HG02763 (cell line): ENCODE data around the gene B3GNT3.
A peak's percentile ranks its signal among the peaks of the same experiment; 100 is the strongest.

Experiments
- ATAC-seq: cut with Tn5 transposase; IDR thresholded peaks from one replicate; pipeline ENCODE4 v1.9.1; 2021; ENCODE audit warnings: mild to moderate bottlenecking, moderate library complexity; ENCODE audit not compliant: unreplicated experiment

B3GNT3 gene

DNA sequence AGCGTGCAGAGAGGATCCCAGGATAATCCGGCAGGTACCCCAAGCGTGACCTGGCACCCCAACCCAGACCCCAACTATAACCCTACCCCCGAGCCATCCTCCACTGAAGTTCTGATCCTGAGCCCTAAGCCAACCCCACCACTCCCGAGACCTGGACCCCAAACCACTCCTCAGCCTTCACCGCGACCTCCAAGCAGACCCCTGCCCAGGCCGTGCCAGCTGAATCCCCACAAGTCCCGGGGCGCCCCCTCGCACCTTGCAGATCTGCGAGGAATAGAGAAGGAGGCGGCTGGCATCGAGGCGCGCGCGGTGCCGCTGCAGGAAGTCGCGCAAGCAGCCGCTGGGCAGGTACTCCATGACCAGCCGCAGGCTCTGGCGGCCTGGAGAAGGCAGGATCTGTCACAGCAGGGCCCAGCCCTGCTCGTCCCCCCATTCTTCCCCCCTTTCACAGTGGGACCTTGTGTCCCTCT lies 36.5 kb downstream of the B3GNT3 start:
- no peak for ATAC-seq

DNA sequence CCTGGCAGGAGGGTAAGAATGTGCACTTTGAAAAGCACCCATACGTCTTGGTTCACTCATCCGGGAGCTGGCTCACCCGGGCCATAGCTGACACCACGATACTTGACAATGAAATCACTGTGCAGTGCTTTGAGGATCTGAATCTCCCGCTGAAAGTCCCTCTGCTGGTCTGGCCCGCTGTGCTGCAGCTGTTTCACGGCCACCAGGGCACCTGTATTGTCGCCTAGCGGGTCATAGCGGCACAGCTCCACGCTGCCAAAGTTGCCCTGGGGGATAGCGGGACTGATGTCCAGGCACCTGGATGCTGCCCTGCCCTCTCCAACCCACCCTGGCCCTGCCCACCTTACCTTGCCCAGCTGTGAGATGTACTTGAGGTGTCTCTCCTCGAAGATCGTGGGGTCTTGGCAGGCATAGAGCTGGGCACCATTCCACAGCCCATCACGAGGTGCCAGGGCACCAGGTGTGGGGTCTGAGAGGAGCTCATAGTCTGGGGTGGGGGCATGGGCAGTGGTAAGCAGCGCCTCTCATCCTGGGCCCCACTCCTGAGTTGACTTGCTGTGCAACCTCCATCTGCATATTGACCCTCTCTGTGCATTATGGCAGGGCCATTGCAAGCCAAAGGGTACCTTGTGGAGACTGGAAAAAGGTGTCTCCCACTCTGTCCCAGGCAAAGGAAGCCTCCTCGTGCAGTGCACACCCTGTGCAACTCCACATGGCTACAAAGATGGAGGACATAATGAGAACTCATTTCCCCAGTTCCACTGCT lies 37.7 kb downstream of the B3GNT3 start:
- ATAC-seq, result no peak

GRCh38 chr19:17834350-17835181 lies 39.6 kb downstream of the B3GNT3 start:
- ATAC-seq, result no peak

DNA sequence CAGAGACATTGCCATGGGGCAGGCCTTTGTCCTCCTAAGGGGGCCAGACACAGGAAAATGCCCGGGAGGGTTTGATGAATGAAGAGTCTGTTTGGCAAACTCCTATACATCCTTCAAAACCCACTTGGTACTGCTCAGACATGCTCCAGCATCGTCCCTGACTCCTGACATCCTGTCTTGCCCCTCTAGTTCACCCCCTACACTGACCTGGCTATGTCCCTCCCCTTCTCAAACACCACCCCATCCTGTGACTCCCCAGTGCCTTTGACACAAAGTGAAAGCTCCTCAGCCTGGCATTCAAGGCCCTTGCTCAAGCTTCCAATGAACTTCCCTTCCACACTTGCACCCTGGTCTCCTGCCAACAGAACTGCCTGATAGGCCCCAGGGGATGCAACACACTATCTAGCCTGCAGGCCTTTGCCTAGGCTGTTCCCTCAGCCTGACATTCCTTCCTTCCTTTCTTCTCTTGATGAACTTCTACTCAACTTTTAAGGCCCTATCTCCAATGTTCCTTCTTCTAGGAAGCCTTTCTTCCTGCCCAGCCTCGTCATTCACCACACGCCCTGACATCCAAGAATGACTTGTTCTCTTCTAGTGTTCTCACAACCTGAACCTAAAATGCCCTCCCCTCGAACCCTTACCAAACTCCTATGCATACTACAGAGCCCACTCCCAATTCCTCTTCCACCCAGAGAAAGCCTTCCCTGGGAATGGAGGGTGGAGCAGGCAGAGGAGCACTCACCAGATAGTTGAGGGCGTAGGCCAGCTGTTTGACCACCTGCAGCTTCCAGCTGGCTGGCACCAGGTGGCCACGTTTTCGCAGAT lies 40.5 kb downstream of the B3GNT3 start:
- ATAC-seq, result no peak

GRCh38 chr19:17836530-17836929 lies 41.6 kb downstream of the B3GNT3 start:
- ATAC-seq, result no peak

DNA sequence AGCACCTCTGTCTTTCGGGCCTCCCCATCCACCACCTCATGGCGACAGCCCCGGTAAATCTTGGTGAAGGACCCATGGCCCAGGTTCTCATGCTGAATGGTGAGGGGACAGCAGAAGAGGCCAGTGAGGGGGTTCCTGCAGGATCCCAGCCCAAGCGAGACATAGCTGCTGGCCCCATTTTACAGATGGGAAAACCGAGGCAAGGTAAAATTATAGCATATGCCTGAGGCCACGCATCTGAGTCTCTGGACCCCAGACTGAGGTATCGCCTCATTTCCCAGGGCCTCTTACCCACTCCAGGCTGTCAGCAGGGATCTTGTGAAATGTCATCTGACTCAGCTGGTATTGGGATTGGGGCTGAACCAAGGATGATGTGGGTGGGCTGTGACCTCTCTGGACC lies 43.0 kb downstream of the B3GNT3 start:
- no peak for ATAC-seq

DNA sequence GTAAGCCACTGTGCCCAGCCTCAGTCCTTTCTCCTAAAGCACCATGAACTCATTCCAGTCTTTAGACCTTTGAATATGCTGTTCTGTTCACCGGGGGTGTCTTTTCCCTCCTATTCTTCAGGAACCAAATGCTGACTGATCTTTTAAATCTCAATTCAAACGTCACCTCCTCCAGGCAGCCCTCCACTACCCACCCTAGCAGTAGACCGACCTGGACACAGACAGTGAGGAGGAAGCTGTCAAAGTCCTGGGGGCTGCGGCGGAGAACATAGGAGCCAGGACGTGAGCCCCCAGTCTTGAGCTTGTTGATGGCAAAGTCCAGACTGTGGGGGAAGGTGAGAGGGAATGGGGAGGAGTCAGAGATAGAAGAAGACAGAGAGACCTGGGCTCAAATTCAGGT lies 45.1 kb downstream of the B3GNT3 start:
- ATAC-seq, result no peak

DNA sequence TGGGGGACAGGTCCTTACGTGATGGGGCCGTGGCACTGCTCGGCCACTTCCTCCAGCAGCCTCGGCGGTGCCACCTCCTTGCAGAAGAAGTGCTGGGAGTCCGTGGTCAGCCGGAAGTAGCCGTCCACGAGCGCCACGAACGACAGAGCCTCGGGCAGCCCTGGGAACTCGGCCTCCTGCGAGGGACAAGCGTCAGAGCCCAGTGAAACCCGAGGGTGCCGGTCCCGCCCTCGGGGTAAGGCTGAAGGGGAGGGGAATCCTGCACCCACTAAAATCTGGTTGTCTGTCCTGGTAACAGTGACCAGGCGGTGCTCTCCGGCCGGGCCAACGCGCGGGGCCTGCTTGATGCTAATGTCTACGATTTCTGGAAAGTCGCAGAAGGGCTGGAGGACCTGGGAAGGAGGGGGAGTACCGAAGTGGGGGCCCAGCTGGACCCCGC lies 46.5 kb downstream of the B3GNT3 start:
- no peak for ATAC-seq

- no peak for ATAC-seq
Measured at GRCh38 chr19:17841810-17842662, 47.1 kb downstream of the B3GNT3 start.

GRCh38 chr19:17842663-17843291 lies 47.8 kb downstream of the B3GNT3 start:
- no peak for ATAC-seq

GRCh38 chr19:17843292-17843827 lies 48.4 kb downstream of the B3GNT3 start:
- ATAC-seq, result no peak

GRCh38 chr19:17843908-17844490 lies 49.1 kb downstream of the B3GNT3 start:
- no peak for ATAC-seq

DNA sequence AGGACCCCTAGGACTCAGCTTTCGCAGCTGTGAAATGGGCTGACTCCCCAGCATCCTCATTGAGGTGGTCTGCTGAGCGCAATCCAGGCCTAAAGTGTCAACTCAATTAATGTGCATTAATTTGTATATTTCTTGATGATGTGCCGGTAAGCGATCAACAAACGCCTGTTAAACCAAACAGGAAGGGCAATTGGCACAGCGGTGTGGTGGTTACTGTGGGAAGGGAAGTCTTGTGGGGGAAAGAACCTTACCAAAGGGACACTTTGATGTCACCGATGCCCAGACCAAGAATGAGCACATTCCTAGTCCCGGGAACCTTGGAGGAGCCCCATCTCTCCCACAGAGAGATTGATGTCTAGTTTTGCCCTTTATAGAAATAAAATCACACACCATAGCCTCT lies 51.2 kb downstream of the B3GNT3 start:
- no peak for ATAC-seq

DNA sequence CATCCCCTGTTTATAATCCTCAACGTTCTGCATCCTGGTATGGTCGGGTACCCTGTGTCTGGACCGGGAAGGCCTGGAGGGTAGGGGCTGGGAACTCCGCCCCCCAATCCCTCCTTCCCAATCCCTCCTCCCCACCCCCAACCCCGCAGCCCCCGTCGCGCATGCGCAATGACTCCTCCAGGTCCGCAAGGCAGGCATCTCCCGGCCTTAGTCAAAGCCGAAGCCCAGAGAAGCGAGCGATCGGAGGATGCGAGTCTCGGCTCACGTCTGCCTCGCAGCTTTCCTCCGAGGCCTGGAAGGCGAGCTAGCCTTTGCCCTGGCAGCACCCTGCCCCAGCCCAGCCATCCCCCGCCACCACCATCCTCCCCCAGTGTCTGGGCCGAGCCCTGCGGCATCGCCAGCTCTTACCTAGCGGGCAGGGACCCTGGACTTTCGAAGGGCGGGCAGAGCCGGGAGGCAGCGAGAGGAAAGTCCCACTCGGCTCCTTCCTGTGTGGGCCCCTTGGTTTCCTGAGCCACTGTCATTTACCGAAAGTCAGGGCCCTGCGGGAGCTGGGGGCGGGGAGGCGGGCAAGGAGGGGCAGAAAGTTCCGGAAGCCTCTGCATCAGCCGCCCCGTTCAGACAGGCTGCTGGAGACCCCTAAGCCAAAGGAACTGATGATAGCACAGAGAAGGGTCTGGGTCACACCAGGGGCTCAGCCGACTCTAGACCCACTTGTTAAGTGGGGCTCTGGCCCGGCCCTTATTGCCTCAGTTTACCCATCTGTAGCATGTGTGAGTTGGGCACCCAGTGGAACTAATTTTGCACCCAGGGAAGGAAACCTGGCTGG lies 52.8 kb downstream of the B3GNT3 start, which contains the start of gene JAK3:
Gene JAK3 (minus strand): TSS at position 445 of the 829 bp plus-strand sequence. CDS start 3,565 bp downstream, outside the sequence.
- peak; percentile 56 for ATAC-seq

GRCh38 chr19:17848595-17849292 lies 53.8 kb downstream of the B3GNT3 start:
- no peak for ATAC-seq

- no peak for ATAC-seq
Measured at GRCh38 chr19:17854061-17854460, 59.1 kb downstream of the B3GNT3 start.
